ENCODE data around the gene EEF1G.
"Not testable (repeated sequence)": the region's sequence is repeated elsewhere in the genome, so short reads cannot be mapped to it uniquely, and the experiment has no call there.

EEF1G gene

DNA sequence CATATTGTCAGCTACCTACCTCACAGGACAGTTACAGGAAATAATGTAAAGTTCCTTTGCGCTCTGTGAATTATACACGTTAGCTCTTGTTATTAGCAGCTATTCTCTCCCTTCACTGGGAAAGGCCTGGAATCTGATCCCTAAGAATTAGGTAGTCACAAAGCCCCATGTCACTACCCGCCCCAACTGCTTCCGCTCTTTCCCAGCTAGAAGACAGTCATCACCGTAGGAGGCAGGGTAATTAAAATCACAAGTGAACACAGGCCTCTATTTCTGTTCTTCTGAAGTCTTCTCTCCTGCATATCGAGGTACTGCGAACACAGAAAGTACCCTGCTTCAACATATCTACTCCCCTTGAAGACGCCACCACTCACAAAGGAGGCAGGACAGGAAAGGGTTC is 14.5 kb downstream of the EEF1G start:
- Histone ChIP-seq H3K9ac (ENCODE audit: low read depth, low read length) (no peak overlapping the region), H3K9me3 (ENCODE audit: insufficient read depth, low read depth, low read length) (no peaks in the 10 kb centered on the region)

GRCh38 chr11:62558669-62559068 is 15.0 kb downstream of the EEF1G start:
- Histone ChIP-seq H3K27me3 (ENCODE audit: insufficient read depth, low read length) (no peaks in the 10 kb centered on the region), H3K4me1 (ENCODE audit: insufficient read depth, low read length) (peaks cover 50% of the 10 kb centered on the region), H3K4me3 (ENCODE audit: low read length) (no peak overlapping the region), H3K27ac (ENCODE audit: low read length) (no peak overlapping the region), H3K9me3 (ENCODE audit: insufficient read depth, low read depth, low read length) (no peaks in the 10 kb centered on the region), H3K9ac (ENCODE audit: low read depth, low read length) (no peak overlapping the region), H3K36me3 (ENCODE audit: insufficient read depth, low read depth, low read length) (peaks cover 65% of the 10 kb centered on the region)

More for the DNA sequence above, 14.5 kb downstream of the EEF1G start:
- no peaks in the 10 kb centered on the region for H3K27me3 ChIP-seq (ENCODE audit: insufficient read depth, low read length)
- H3K4me1 ChIP-seq (ENCODE audit: insufficient read depth, low read length): peaks cover 48% of the 10 kb centered on the region
- no peak overlapping the region for H3K27ac ChIP-seq (ENCODE audit: low read length)
- peaks cover 70% of the 10 kb centered on the region for H3K36me3 ChIP-seq (ENCODE audit: insufficient read depth, low read depth, low read length)
- H3K4me3 ChIP-seq (ENCODE audit: low read length): no peak overlapping the region

GRCh38 chr11:62556875-62557631 is 16.6 kb downstream of the EEF1G start:
- H3K9me3 ChIP-seq (ENCODE audit: insufficient read depth, low read depth, low read length): no peaks in the 10 kb centered on the region
- H3K27me3 ChIP-seq (ENCODE audit: insufficient read depth, low read length): no peaks in the 10 kb centered on the region
- H3K9ac ChIP-seq (ENCODE audit: low read depth, low read length): peak overlapping the region; percentile 12; the same call in 1 of the 2 replicates
- H3K27ac ChIP-seq (ENCODE audit: low read length): peak overlapping the region; percentile 52
- no peak overlapping the region for H3K4me3 ChIP-seq (ENCODE audit: low read length)
- H3K36me3 ChIP-seq (ENCODE audit: insufficient read depth, low read depth, low read length): peaks cover 48% of the 10 kb centered on the region
- H3K4me1 ChIP-seq (ENCODE audit: insufficient read depth, low read length): peaks cover 62% of the 10 kb centered on the region

- H3K4me3 ChIP-seq (ENCODE audit: low read length): no peak overlapping the region
- H3K4me1 ChIP-seq (ENCODE audit: insufficient read depth, low read length): peaks cover 60% of the 10 kb centered on the region
- H3K36me3 ChIP-seq (ENCODE audit: insufficient read depth, low read depth, low read length): peaks cover 46% of the 10 kb centered on the region
- peak overlapping the region; percentile 12; the same call in 1 of the 2 replicates for H3K9ac ChIP-seq (ENCODE audit: low read depth, low read length)
- H3K27me3 ChIP-seq (ENCODE audit: insufficient read depth, low read length): no peaks in the 10 kb centered on the region
- peak overlapping the region; percentile 52 for H3K27ac ChIP-seq (ENCODE audit: low read length)
- no peaks in the 10 kb centered on the region for H3K9me3 ChIP-seq (ENCODE audit: insufficient read depth, low read depth, low read length)
Observed at GRCh38 chr11:62556108-62556874, 17.4 kb downstream of the EEF1G start.

DNA sequence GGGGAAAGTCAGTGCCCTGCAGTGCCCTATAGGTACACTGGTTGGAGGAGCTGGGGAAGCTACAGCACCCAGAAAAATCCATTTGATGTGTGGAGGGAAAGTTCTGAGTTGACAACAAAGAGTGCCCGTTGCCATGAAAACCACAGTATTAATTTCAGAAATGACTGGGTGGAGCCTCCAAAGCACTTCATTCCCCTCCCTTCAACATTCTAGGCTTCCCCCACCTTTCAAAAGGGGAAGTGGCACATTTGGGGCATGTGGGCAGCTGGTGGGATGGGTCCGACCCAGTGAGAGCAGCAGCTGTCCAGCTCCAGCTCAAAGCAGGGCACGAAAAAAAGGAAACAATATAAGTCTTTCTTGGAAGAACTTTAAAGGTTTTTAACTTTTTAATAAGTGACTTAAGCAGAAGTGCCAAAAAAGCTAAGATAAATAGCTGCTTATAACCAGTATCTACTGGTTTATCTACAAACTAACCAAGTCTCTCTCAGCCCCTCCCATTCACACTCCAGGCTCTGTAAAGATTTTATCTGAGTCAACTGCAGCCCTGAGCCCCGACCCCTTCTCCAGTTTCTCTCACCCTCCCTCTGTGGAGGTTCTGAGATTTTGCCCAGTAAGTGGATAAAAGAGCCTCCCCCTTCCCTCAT is 18.1 kb downstream of the EEF1G start:
- H3K27ac ChIP-seq (ENCODE audit: low read length): peak overlapping the region; percentile 52
- no peak overlapping the region for H3K4me3 ChIP-seq (ENCODE audit: low read length)
- H3K4me1 ChIP-seq (ENCODE audit: insufficient read depth, low read length): peaks cover 54% of the 10 kb centered on the region
- no peaks in the 10 kb centered on the region; the same call in 1 of the 2 replicates for H3K27me3 ChIP-seq (ENCODE audit: insufficient read depth, low read length)
- H3K36me3 ChIP-seq (ENCODE audit: insufficient read depth, low read depth, low read length): peaks cover 40% of the 10 kb centered on the region
- H3K9ac ChIP-seq (ENCODE audit: low read depth, low read length): peak overlapping the region; percentile 12; the same call in 1 of the 2 replicates
- no peaks in the 10 kb centered on the region for H3K9me3 ChIP-seq (ENCODE audit: insufficient read depth, low read depth, low read length)

GRCh38 chr11:62554387-62555167 is 19.1 kb downstream of the EEF1G start:
- Histone ChIP-seq H3K4me3 (ENCODE audit: low read length) (no peak overlapping the region), H3K36me3 (ENCODE audit: insufficient read depth, low read depth, low read length) (peaks cover 30% of the 10 kb centered on the region), H3K27me3 (ENCODE audit: insufficient read depth, low read length) (peaks cover 9% of the 10 kb centered on the region; the same call in 1 of the 2 replicates), H3K27ac (ENCODE audit: low read length) (no peak overlapping the region), H3K4me1 (ENCODE audit: insufficient read depth, low read length) (peaks cover 46% of the 10 kb centered on the region), H3K9ac (ENCODE audit: low read depth, low read length) (no peak overlapping the region), H3K9me3 (ENCODE audit: insufficient read depth, low read depth, low read length) (no peaks in the 10 kb centered on the region)

DNA sequence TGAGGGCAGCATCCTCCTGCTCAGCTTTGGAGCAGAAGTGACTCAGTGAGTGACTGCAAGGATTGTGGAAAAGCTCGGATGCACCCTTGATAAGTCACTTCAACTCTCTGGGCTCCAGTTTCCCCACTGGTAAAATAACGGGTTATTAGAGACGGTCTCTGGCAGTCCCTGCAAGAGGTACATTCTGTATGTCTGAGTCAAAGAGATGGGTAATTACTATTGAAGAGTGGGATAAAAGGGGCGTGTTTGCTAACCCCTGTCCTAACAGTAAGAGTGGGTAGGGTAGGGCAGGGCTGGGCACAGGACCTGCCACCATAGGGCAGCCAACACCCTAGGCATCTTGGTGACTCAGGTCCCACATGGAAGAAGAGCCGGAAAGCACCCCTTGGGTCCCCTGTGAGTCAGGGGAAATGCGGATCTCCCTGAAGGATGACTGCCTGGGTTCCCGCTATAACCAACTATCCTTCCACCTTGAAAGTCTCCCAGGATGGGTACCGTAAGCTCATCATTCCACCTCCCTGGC is 19.8 kb downstream of the EEF1G start:
- H3K27ac ChIP-seq (ENCODE audit: low read length): peak overlapping the region; percentile 65
- peaks cover 23% of the 10 kb centered on the region for H3K36me3 ChIP-seq (ENCODE audit: insufficient read depth, low read depth, low read length)
- H3K4me1 ChIP-seq (ENCODE audit: insufficient read depth, low read length): peaks cover 43% of the 10 kb centered on the region
- no peaks in the 10 kb centered on the region for H3K9me3 ChIP-seq (ENCODE audit: insufficient read depth, low read depth, low read length)
- peaks cover 16% of the 10 kb centered on the region for H3K27me3 ChIP-seq (ENCODE audit: insufficient read depth, low read length)
- peak overlapping the region; percentile 64; the same call in 1 of the 2 replicates for H3K9ac ChIP-seq (ENCODE audit: low read depth, low read length)
- H3K4me3 ChIP-seq (ENCODE audit: low read length): peak overlapping the region; percentile 49

DNA sequence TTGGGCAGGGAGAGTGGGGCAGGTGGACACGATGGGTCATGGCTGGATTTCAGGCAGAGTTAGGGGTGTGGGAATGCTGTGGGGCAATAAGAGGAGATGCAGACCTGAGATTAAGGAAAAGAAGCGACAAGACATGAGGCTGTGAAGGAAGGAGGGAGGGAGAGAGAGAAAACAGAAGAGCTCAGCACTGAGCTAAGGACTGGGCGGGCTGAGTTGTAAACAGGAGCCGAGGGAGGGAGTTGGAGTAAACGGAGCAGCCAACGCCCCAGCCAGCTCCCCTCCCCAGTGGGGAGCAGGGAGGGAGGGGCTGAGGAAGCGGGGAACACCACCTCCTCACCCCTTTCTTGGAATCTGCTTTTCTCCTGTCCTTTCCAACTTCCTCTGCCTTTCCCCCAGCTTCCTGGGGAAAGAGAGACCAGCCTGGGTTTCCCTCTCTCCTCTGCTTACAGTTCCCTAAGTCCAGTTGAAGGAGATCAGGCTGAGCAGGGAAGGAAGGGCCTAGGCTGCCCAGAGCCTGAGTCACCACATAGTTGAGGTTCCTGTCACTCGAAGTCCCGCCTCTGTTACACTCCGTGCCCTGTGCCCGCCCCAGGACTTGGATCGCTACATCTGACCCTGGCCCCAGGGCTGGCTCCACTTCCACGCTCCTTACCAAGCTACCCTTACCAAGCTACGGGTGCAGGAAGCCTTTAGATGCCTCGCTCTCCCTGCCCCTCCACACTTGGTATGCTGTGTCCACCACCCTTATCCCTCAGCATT is 20.4 kb downstream of the EEF1G start:
- Histone ChIP-seq H3K9me3 (ENCODE audit: insufficient read depth, low read depth, low read length) (no peaks in the 10 kb centered on the region), H3K27ac (ENCODE audit: low read length) (peak overlapping the region; percentile 65), H3K27me3 (ENCODE audit: insufficient read depth, low read length) (peaks cover 22% of the 10 kb centered on the region), H3K4me3 (ENCODE audit: low read length) (peak overlapping the region; percentile 49), H3K4me1 (ENCODE audit: insufficient read depth, low read length) (peaks cover 43% of the 10 kb centered on the region), H3K9ac (ENCODE audit: low read depth, low read length) (peak overlapping the region; percentile 64; the same call in 1 of the 2 replicates), H3K36me3 (ENCODE audit: insufficient read depth, low read depth, low read length) (peaks cover 17% of the 10 kb centered on the region)

DNA sequence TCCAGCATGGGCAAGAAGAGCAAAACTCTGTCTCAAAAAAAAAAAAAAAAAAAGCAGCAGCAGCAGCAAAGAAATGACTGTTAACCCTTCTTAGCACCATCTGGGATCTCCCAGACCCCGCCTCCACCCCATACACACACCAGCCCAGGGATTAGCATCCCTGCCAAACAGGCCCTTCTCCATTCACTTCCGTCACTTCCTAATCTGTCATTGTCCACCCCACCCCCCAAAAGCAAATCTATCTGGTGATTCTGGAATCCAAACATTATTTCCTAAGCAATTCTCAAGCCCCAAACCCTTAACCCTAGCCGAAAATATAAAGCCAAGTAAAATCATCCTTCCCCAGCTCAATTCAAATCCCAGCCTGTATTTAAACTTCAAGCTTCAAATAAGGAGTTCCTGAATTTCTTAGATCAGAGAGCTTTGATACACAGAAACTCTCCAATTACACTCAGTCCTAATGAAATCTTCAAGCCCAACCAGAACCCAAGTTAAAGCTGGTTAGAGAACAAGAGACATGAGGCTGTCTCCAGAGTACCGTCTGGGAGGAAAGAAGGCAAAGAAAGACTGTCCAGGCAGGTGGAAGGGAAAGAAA is 21.1 kb downstream of the EEF1G start:
- no peaks in the 10 kb centered on the region for H3K9me3 ChIP-seq (ENCODE audit: insufficient read depth, low read depth, low read length)
- H3K27ac ChIP-seq (ENCODE audit: low read length): peak overlapping the region; percentile 65
- peak overlapping the region; percentile 64; the same call in 1 of the 2 replicates for H3K9ac ChIP-seq (ENCODE audit: low read depth, low read length)
- peaks cover 10% of the 10 kb centered on the region for H3K36me3 ChIP-seq (ENCODE audit: insufficient read depth, low read depth, low read length)
- peaks cover 47% of the 10 kb centered on the region for H3K4me1 ChIP-seq (ENCODE audit: insufficient read depth, low read length)
- H3K4me3 ChIP-seq (ENCODE audit: low read length): peak overlapping the region; percentile 49; the same call in 1 of the 2 replicates
- H3K27me3 ChIP-seq (ENCODE audit: insufficient read depth, low read length): peaks cover 29% of the 10 kb centered on the region

DNA sequence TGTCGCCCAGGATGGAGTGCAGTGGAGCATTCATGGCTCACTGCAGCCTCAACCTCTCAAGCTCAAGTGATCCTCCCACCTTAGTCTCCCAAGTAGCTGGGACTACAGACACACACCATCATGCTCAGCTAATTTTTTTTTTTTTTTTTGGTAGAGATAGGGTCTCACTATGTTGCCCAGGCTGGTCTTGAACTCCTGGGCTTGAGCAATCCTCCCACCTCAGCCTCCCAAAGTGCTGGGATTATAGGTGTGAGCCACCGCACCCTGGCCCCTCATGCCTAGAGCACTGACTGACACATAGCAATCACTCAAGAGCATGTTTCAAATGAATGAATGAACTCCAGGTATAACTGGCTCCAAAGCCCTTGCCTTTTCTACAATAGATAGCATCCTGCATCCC is 23.2 kb downstream of the EEF1G start:
- not testable (repeated sequence) for H3K27ac ChIP-seq (ENCODE audit: low read length)
- peaks cover 33% of the 10 kb centered on the region for H3K4me1 ChIP-seq (ENCODE audit: insufficient read depth, low read length)

More for the DNA sequence above, 23.2 kb downstream of the EEF1G start:
- peaks cover 50% of the 10 kb centered on the region for H3K27me3 ChIP-seq (ENCODE audit: insufficient read depth, low read length)
- not testable (repeated sequence) for H3K9me3 ChIP-seq (ENCODE audit: insufficient read depth, low read depth, low read length); H3K9ac ChIP-seq (ENCODE audit: low read depth, low read length); H3K36me3 ChIP-seq (ENCODE audit: insufficient read depth, low read depth, low read length); H3K4me3 ChIP-seq (ENCODE audit: low read length)
